ENCODE measurements around the gene PLEKHB2.
"Not testable (repeated sequence)": the region's sequence is repeated elsewhere in the genome, so short reads cannot be mapped to it uniquely, and the experiment has no call there.

GRCh38 chr2:131196186-131196585 is 91.0 kb downstream of the PLEKHB2 start:
- TF ChIP-seq CTCF (IDR thresholded peaks at IDR 0.05); REST (IDR thresholded peaks at IDR 0.05; ENCODE audit: insufficient read depth in 1 of 2, low read depth in 2 of 2, low read length in 1 of 2); POLR2AphosphoS5 (IDR thresholded peaks at IDR 0.05; ENCODE audit: low read depth, low read length): not testable (repeated sequence)

Measured in Panc1 (cell line).